Panc1 (cell line): ENCODE results near the gene MPPED1. TPM values are rescaled to one million over a fixed set of nuclear protein-coding genes. Genes with fewer than 3 reads are reported as not detected.

Experiments used
- ATAC-seq: fragments of 200-7000 bp; cut with Tn5 transposase; 2 replicates; pipeline ENCODE4 v1.9.1; 2020; ENCODE audit warnings: mild to moderate bottlenecking, moderate library complexity
- BruUV-seq: library from RNA; stranded (reverse); fragments of 400-500 nt; replicated peaks from 2 replicates; lab custom pipeline; 2021; lab: Mats Ljungman, UMichigan
- CTCF ChIA-PET: fragments of 300-600 bp; sonication (Branson Sonifier 250); formaldehyde crosslinking; loops from one replicate; lab custom pipeline; 2022; ENCODE audit warnings: antibody characterized with exemption; lab: Charles Lee
- POLR2A ChIA-PET: fragments of 300-600 bp; sonication (Branson Sonifier 250); formaldehyde crosslinking; loops from one replicate; lab custom pipeline; 2022; ENCODE audit warnings: antibody characterized with exemption; lab: Charles Lee
- DNase-seq: peaks from one replicate; pipeline ENCODE4 v3.0.0-alpha.2; 2010; ENCODE audit warnings: low read depth, low spot score
- H3K27ac ChIP-seq: 2 replicates; pipeline ENCODE4 v1.5.1; 2011; ENCODE audit warnings: mild to moderate bottlenecking, low read length, inconsistent platforms
- H3K27me3 ChIP-seq: fragments of 200-500 bp; sonication (Bioruptor generic); 2 replicates; pipeline ENCODE4 v1.6.0; 2014; ENCODE audit warnings: low read length, inconsistent platforms; ENCODE audit not compliant: control insufficient read depth, insufficient read depth
- H3K36me3 ChIP-seq: fragments of 200-500 bp; sonication (Bioruptor generic); 2 replicates; pipeline ENCODE4 v1.5.1; 2014; ENCODE audit warnings: inconsistent platforms, mild to moderate bottlenecking, low read length, moderate library complexity; ENCODE audit not compliant: control insufficient read depth, insufficient read depth
- H3K4me1 ChIP-seq: 2 replicates; pipeline ENCODE4 v1.5.1; 2011; ENCODE audit warnings: inconsistent platforms, mild to moderate bottlenecking, low read length, moderate library complexity; ENCODE audit not compliant: control insufficient read depth, insufficient read depth
- H3K4me3 ChIP-seq, 2 experiments: 2 replicates each; pipeline ENCODE4 v1.5.1; 2011 to 2012; ENCODE audit warnings: low read depth in 2 of 2, low read length in 2 of 2, mild to moderate bottlenecking in 2 of 2, inconsistent platforms in 1 of 2, moderate library complexity in 1 of 2
- H3K9me3 ChIP-seq: fragments of 200-500 bp; sonication (Bioruptor generic); 2 replicates; pipeline ENCODE4 v1.5.1; 2014; ENCODE audit warnings: low read depth, mild to moderate bottlenecking, inconsistent platforms, low read length, moderate library complexity; ENCODE audit not compliant: control insufficient read depth, insufficient read depth
- CTCF ChIP-seq: fragments of 450-650 bp; IDR thresholded peaks from 2 replicates; pipeline ENCODE4 v1.5.1; 2017; ENCODE audit warnings: mild to moderate bottlenecking
- POLR2AphosphoS5 ChIP-seq: IDR thresholded peaks from 2 replicates; pipeline ENCODE4 v1.6.1; 2012; ENCODE audit warnings: mild to moderate bottlenecking, low read depth, low read length, moderate library complexity
- REST ChIP-seq, 2 experiments: IDR thresholded peaks; 2 replicates each; pipeline ENCODE4 v1.6.1; 2011 to 2012; ENCODE audit warnings: low read depth in 2 of 2, control low read depth in 1 of 2, low read length in 1 of 2, mild to moderate bottlenecking in 1 of 2, moderate library complexity in 1 of 2; ENCODE audit not compliant: insufficient read depth in 1 of 2
- SIN3A ChIP-seq: IDR thresholded peaks from 2 replicates; pipeline ENCODE4 v1.6.1; 2012; ENCODE audit warnings: low read depth, mild to moderate bottlenecking, low read length, moderate library complexity, borderline replicate concordance; ENCODE audit not compliant: insufficient read depth
- TCF7L2 ChIP-seq: IDR thresholded peaks from 2 replicates; pipeline ENCODE4 v1.6.1; 2011; ENCODE audit warnings: mild to moderate bottlenecking, low read depth, low read length, inconsistent platforms
- in situ Hi-C: cut with HindIII; loops from 2 replicates; pipeline ENCODE4 v1.10.0; 2016; ENCODE audit warnings: low sequenced_read_pairs, low pct_unique_long_range_greater_than_20kb
- intact Hi-C: fragments of 100-400 bp; cut with micrococcal nuclease; formaldehyde crosslinking; loops from one replicate; pipeline ENCODE4 v1.10.0; 2022; ENCODE audit not compliant: unreplicated experiment
- total RNA-seq: library from RNA; stranded (reverse); gene quantifications from one replicate; pipeline ENCODE4 v1.2.1, GENCODE V29; 2021; ENCODE audit not compliant: unreplicated experiment

The MPPED1 gene
- total RNA-seq, 1 experiment from 2014 or later: not detected

GRCh38 chr22:43364169-43364435 lies 47.7 kb upstream of the MPPED1 start:
- H3K4me1 ChIP-seq: no peaks in the 10 kb centered on the region
- in situ Hi-C loops (no loop called here), intact Hi-C loops (no loop called here)
- DNase-seq: no peak
- H3K36me3 ChIP-seq: no peaks in the 10 kb centered on the region
- no peak overlapping the region for H3K27ac ChIP-seq
- ChIA-PET CTCF (no interaction called here), POLR2A (no interaction called here)
- ATAC-seq: no peak
- no TSS peak for BruUV-seq
- TF ChIP-seq POLR2AphosphoS5 (no peak), TCF7L2 (no peak), SIN3A (no peak), REST (IDR thresholded peaks at IDR 0.05; ENCODE audit: insufficient read depth in 1 of 2, low read depth in 2 of 2, low read length in 1 of 2) (no peak), CTCF (no peak)
- H3K4me3 ChIP-seq: no peak overlapping the region
- peaks cover 10% of the 10 kb centered on the region for H3K27me3 ChIP-seq
- H3K9me3 ChIP-seq: no peaks in the 10 kb centered on the region

GRCh38 chr22:43365715-43366440 lies 45.9 kb upstream of the MPPED1 start:
- H3K4me3 ChIP-seq: no peak overlapping the region
- no peaks in the 10 kb centered on the region for H3K36me3 ChIP-seq
- POLR2A ChIA-PET: interaction anchor here (0.6 kb wide), 1 partner anchor 1964 kb away, joined by 4 read pairs; no protein-coding TSS in a partner anchor
- ATAC-seq (no peak), DNase-seq (no peak)
- TF ChIP-seq SIN3A: no peak
- TF ChIP-seq CTCF: no peak
- no peak for TF ChIP-seq POLR2AphosphoS5
- no peak for TF ChIP-seq TCF7L2
- TF ChIP-seq REST (IDR thresholded peaks at IDR 0.05; ENCODE audit: insufficient read depth in 1 of 2, low read depth in 2 of 2, low read length in 1 of 2): no peak
- peaks cover 10% of the 10 kb centered on the region for H3K27me3 ChIP-seq
- no peak overlapping the region for H3K27ac ChIP-seq
- BruUV-seq: no TSS peak
- intact Hi-C loops (no loop called here), in situ Hi-C loops (no loop called here)
- CTCF ChIA-PET: no interaction called here
- no peaks in the 10 kb centered on the region for H3K4me1 ChIP-seq
- no peaks in the 10 kb centered on the region for H3K9me3 ChIP-seq
